Mesenteric fat pad (tissue), 1 donor: ENCODE results near the gene SIVA1. TPM values are rescaled to one million over a fixed set of nuclear protein-coding genes. Genes with fewer than 3 reads are reported as not detected.

ENCODE experiments used
- DNase-seq: peaks from one replicate; pipeline ENCODE4 v3.0.0-alpha.2; 2020; ENCODE audit warnings: low spot score
- long read RNA-seq: library from polyadenylated mRNA; unstranded; transcript quantifications from one replicate; pipeline ENCODE4 v2.0.0, GENCODE V29; 2020
- total RNA-seq: library from RNA; stranded (reverse); fragmentation: NEBNext Ultra II Directional; extraction: Animal tissue kit (Norgen Biotek cat#: 25700); gene quantifications from one replicate; pipeline ENCODE4 v1.2.1, GENCODE V29; 2021
- donor health status: DM: yes; HTN: yes; CAD: no.

SIVA1 gene
- 60.0 TPM for total RNA-seq
- long read RNA-seq, transcript SIVA1-201 (4 exons, 802 nt), result major isoform, 21 of 26 reads
- long read RNA-seq, partial matches to known transcripts, result 1 of 26 reads
- long read RNA-seq, other reads (novel, unspliced or antisense), result 3 of 26 reads

DNA sequence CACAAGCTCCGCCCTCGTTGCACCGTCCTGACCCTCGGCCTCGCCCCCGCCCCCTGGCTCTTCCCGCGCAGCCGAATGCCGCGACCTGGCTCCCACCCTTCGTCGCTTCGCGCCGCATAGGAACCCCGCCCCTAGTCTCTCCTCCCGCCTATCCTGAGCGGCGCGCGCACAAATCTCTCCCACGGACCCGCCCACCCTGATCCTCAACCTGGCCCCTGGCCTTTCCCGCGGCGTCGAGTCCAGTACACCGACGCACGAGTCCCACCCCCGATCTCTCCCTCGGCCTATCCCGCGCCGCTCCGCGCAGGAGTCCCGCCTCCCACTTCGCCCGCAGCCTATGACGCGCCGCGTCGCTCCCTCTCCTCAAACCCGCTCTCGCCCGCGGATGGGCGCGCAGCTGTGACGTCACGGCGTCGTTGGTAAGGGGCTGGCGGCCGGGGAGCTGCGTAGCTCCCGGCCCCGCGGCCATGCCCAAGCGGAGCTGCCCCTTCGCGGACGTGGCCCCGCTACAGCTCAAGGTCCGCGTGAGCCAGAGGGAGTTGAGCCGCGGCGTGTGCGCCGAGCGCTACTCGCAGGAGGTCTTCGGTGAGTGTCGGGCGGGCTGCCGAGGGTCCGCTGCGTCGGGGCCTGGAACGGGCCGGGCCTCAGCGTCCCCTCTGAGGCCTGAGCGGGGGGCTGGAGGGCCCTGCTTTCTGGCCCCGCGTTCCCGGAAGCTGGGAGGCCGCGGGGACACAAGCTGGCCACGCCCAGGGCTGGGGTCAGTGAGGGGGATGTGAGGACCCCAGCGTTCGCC is at the start of gene SIVA1:
Gene SIVA1 (plus strand): TSS at position 413 of the 793 bp plus-strand sequence. CDS start 55 bp downstream, at position 468.
- peak; percentile 100 for DNase-seq

DNA sequence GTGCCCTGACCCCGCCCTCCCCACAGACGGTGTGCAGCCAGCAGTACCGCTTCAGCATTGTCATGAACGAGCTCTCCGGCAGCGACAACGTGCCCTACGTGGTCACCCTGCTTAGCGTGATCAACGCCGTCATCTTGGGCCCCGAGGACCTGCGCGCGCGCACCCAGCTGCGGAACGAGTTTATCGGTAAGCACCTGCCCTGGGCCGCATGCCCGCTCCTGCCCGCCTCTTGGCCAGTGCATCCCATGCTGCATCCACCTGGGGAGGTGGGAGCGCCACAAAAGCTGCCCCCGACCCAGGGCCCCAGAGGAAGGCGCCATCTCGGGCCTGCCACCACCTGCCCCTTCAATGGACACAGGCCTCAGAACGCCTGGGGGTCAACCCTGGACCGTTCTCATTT is 49.7 kb upstream of the SIVA1 start:
- no peak for DNase-seq

DNA sequence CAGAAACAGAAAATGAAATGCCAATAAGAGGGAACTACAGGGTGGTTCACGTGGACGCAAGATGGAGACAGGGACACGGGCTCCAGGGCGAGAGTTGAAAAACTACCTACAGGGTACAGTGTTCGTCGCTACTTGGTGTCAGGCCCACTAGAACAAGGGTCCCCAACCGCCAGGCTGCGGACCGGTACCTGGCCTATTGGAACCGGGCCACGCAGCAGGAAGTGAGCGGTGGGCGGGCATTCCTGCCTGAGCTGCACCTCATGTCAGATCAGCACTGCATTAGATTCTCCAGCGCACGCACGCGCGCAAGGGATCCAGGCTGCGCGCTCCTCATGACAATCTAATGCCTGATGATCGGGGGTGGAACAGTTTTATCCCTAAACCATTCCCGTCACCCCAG is 48.7 kb upstream of the SIVA1 start:
- DNase-seq, result no peak

- no peak for DNase-seq
These were observed 47.5 kb upstream of the SIVA1 start for GRCh38 chr14:104705340-104706047.

- DNase-seq, result no peak
These were observed 46.0 kb upstream of the SIVA1 start for GRCh38 chr14:104706733-104707607.

- DNase-seq, result no peak
These were observed 45.0 kb upstream of the SIVA1 start for GRCh38 chr14:104707608-104708595.

- no peak for DNase-seq
These were observed 44.2 kb upstream of the SIVA1 start for GRCh38 chr14:104708606-104709268.

GRCh38 chr14:104709387-104710039 is 43.4 kb upstream of the SIVA1 start:
- no peak for DNase-seq

DNA sequence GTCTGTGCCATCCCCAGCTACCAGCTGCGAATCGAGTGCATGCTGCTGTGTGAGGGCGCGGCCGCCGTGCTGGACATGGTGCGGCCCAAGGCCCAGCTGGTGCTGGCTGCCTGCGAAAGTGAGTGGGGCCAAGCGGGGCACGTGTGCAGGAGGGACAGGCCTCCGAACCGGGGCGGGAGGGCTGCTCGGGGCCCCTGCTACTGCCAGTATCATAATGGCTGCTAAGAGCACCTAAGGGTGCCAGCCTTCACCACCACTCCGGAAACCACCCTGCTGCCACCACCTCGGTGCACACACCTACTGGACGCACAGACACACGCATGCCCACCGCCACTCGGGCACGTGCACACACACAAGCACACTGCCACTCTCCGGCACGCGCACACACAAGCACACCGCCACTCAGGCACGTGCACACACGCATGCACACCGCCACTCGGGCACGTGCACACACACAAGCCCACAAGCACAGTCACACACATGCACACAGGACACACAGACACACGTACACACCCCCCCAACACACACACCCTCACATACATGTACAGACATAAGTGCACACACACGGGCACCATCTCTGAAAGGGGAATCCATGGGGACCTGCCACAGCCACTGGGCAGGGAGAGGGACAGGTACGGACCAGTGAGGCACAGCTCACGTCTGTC is 42.7 kb upstream of the SIVA1 start:
- no peak for DNase-seq

DNA sequence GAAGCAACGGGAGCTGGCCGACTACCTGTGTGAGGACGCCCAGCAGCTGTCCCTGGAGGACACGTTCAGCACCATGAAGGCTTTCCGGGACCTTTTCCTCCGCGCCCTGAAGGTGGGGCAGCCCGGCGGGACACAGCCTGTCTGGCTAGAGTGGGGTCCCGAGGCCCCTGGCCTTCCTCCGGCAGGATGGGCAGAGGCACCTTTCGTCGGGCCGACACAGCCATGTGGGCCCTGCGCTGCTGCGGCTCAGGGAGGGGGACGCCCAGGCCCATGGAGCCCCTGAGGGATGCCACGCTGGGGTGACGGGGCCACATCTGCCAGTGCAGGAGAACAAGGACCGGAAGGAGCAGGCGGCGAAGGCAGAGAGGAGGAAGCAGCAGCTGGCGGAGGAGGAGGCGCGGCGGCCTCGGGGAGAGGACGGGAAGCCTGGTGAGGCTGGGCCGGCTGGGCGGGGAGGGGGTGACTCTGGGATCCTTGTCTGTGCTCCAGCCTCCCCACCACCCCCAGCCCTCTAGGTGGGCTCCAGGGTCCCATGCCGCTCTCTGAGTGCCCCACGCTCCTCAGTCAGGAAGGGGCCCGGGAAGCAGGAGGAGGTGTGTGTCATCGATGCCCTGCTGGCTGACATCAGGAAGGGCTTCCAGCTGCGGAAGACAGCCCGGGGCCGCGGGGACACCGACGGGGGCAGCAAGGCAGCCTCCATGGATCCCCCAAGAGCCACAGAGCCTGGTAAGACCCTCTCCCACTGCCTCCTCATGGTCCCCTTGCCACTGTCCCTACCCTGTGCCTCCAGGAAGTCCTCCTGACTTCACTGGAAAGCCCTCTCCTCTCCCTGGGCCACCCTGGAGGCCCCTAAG is 39.8 kb upstream of the SIVA1 start:
- no peak for DNase-seq

DNA sequence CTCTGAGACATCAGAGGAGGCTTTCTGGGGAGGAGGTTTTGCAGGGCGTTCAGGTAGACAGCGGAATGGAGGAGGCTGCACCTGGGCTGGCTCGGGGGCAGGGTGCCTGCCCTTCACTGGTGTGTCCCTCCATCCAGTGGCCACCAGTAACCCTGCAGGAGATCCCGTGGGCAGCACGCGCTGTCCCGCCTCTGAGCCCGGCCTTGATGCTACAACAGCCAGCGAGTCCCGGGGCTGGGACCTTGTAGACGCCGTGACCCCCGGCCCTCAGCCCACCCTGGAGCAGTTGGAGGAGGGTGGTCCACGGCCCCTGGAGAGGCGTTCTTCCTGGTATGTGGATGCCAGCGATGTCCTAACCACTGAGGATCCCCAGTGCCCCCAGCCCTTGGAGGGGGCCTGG is 38.9 kb upstream of the SIVA1 start:
- DNase-seq, result no peak

DNA sequence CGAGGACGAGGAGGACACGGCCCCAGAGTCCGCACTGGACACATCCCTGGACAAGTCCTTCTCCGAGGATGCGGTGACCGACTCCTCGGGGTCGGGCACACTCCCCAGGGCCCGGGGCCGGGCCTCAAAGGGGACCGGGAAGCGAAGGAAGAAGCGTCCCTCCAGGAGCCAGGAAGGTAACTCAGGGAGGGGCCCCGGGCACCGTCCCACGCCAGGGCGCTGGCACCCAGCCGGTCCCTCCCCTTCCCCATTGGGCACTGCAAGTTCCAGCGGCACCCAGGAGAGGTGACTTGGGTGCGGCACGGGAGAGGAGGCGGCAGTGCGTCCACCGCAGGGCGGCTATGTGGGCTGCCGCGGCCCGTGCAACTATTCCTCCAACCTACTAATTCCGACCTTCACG is 38.3 kb upstream of the SIVA1 start:
- DNase-seq, result no peak

DNA sequence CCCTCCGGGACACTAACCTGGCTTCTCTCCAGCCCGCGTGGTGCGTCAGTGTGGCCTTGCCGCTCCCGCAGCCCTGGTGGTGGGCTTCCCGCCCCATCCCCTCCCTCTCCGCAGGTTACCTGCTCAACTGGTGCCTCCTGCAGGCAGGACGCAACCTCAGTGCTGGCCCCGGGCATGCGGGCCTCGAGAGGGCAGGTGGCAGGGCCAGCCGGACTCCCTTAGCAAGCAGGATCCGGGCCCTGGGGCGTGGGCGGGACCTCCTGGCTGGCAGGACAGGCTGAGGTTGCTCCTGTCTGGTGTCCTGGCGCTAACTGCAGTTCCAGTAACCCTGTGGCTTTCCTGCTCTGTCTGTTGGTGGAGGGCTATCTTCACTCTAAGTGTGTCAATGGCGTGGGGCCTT is 37.5 kb upstream of the SIVA1 start:
- no peak for DNase-seq

DNA sequence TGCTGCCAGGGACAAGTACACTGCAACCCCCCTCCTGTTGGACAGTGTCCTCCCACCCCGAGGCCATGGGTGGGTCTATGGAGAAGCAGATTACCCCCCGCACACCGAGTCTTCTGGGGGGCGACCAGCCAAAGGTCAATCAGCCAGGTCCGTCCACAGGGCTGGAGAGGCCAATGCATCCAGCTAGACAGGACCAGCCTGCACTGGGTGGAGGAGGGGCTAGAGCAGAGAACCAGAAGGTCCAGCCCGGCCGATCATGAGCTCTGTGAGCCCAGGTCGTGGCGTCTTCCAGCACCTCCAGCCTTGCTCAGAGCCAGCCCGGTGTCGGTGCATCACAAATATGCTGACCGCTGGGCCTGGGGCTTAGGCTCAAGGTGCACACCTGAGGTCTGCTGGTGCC is 37.1 kb upstream of the SIVA1 start:
- no peak for DNase-seq

GRCh38 chr14:104717137-104717536 is 35.8 kb upstream of the SIVA1 start:
- no peak for DNase-seq

- no peak for DNase-seq
These were observed 35.3 kb upstream of the SIVA1 start for GRCh38 chr14:104717646-104718045.

DNA sequence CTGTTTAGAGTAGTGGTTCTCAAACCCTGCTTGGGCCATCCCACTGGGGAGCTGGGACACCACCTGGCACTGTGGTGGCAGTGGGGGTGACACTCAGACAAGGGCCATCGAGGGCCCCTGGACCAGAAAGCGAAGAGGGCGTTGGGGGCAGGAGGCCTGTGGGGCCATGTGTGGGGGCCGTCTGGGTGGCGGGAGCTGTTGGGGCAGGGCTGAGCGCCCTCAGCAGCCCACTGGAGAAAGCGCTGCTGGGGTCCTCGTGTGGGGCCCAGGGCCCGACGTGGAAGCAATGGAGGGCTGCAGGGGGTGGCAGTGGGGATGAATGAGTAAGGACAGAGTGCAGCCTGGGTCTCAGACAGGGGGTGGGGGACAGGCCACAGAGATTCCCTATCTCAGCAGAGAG is 34.8 kb upstream of the SIVA1 start:
- DNase-seq, result no peak

- DNase-seq, result no peak
These were observed 34.1 kb upstream of the SIVA1 start for GRCh38 chr14:104718871-104719270.
